ENCODE data around the gene CCDC150. TPM values are rescaled to one million over a fixed set of nuclear protein-coding genes. Genes with fewer than 3 reads are reported as not detected.
A peak's percentile ranks its signal among the peaks of the same experiment; 100 is the strongest.
"Not testable (repeated sequence)": the region's sequence is repeated elsewhere in the genome, so short reads cannot be mapped to it uniquely, and the experiment has no call there.

CCDC150 gene
- total RNA-seq, 1 donor from 2014 or later: 4.5 TPM

GRCh38 chr2:196630531-196630930 is 9.0 kb upstream of the CCDC150 start:
- DNase-seq (ENCODE audit: low spot score in 2 of 2): no peak
- no peak for FAIRE-seq

- FAIRE-seq: no peak
- no peak for DNase-seq (ENCODE audit: low spot score in 2 of 2)
Observed at GRCh38 chr2:196635156-196635555, 4.4 kb upstream of the CCDC150 start.

GRCh38 chr2:196638765-196639164 is 750 bp upstream of the CCDC150 start:
- DNase-seq (ENCODE audit: low spot score in 2 of 2) (no peak), FAIRE-seq (no peak)

- FAIRE-seq (no peak), DNase-seq (ENCODE audit: low spot score in 2 of 2) (no peak)
Observed at GRCh38 chr2:196640031-196640548, 575 bp downstream of the CCDC150 start.

- DNase-seq (ENCODE audit: low spot score in 2 of 2): no peak
- FAIRE-seq: no peak
Observed at GRCh38 chr2:196649202-196649601, 9.7 kb downstream of the CCDC150 start.

- DNase-seq (ENCODE audit: low spot score in 2 of 2): no peak
- FAIRE-seq: no peak
Observed at GRCh38 chr2:196651387-196652094, 12.0 kb downstream of the CCDC150 start.

- FAIRE-seq (no peak), DNase-seq (ENCODE audit: low spot score in 2 of 2) (no peak)
Observed at GRCh38 chr2:196652869-196653268, 13.4 kb downstream of the CCDC150 start.

- no peak for FAIRE-seq
Observed at GRCh38 chr2:196653843-196654242, 14.3 kb downstream of the CCDC150 start.

GRCh38 chr2:196655761-196656160 is 16.2 kb downstream of the CCDC150 start:
- no peak for FAIRE-seq

More at GRCh38 chr2:196653843-196654242, 14.3 kb downstream of the CCDC150 start:
- no peak for DNase-seq (ENCODE audit: low spot score in 2 of 2)

GRCh38 chr2:196657333-196657732 is 17.8 kb downstream of the CCDC150 start:
- no peak for DNase-seq (ENCODE audit: low spot score in 2 of 2)
- FAIRE-seq: no peak

More at GRCh38 chr2:196655761-196656160, 16.2 kb downstream of the CCDC150 start:
- DNase-seq (ENCODE audit: low spot score in 2 of 2): no peak

- FAIRE-seq (no peak), DNase-seq (ENCODE audit: low spot score in 2 of 2) (no peak)
Observed at GRCh38 chr2:196659844-196660243, 20.3 kb downstream of the CCDC150 start.

GRCh38 chr2:196660244-196660643 is 20.7 kb downstream of the CCDC150 start:
- no peak for FAIRE-seq
- no peak for DNase-seq (ENCODE audit: low spot score in 2 of 2)

GRCh38 chr2:196670342-196670741 is 30.8 kb downstream of the CCDC150 start:
- peak; percentile 8 for FAIRE-seq

GRCh38 chr2:196675963-196676362 is 36.4 kb downstream of the CCDC150 start:
- no peak for FAIRE-seq
- no peak for DNase-seq (ENCODE audit: low spot score in 2 of 2)

More at GRCh38 chr2:196670342-196670741, 30.8 kb downstream of the CCDC150 start:
- DNase-seq (ENCODE audit: low spot score in 2 of 2): no peak

GRCh38 chr2:196677404-196677803 is 37.9 kb downstream of the CCDC150 start:
- DNase-seq (ENCODE audit: low spot score in 2 of 2): no peak
- no peak for FAIRE-seq

- DNase-seq (ENCODE audit: low spot score in 2 of 2): no peak
- no peak for FAIRE-seq
Observed at GRCh38 chr2:196679368-196679767, 39.9 kb downstream of the CCDC150 start.

GRCh38 chr2:196681510-196681909 is 42.0 kb downstream of the CCDC150 start:
- FAIRE-seq (no peak), DNase-seq (ENCODE audit: low spot score in 2 of 2) (no peak)

- DNase-seq (ENCODE audit: low spot score in 2 of 2): no peak
- no peak for FAIRE-seq
Observed at GRCh38 chr2:196685792-196686191, 46.3 kb downstream of the CCDC150 start.

- DNase-seq (ENCODE audit: low spot score in 2 of 2); FAIRE-seq: not testable (repeated sequence)
Observed at GRCh38 chr2:196686737-196687136, 47.2 kb downstream of the CCDC150 start.

GRCh38 chr2:196696423-196697079 is 57.0 kb downstream of the CCDC150 start:
- FAIRE-seq: no peak

GRCh38 chr2:196697825-196698224 is 58.3 kb downstream of the CCDC150 start:
- FAIRE-seq (no peak), DNase-seq (ENCODE audit: low spot score in 2 of 2) (no peak)

More at GRCh38 chr2:196696423-196697079, 57.0 kb downstream of the CCDC150 start:
- DNase-seq (ENCODE audit: low spot score in 2 of 2): no peak

- FAIRE-seq (no peak), DNase-seq (ENCODE audit: low spot score in 2 of 2) (no peak)
Observed at GRCh38 chr2:196702641-196703040, 63.1 kb downstream of the CCDC150 start.
